Activated CD8-positive, alpha-beta memory T cell treated with anti-CD3 and anti-CD28 coated beads, Interleukin-2, amount 50 U/mL, for 4 hours (primary cell): ENCODE results near the gene SYT1.

Experiments used
- DNase-seq: peaks from one replicate; pipeline ENCODE4 v3.0.0-alpha.2; 2020

The SYT1 gene

GRCh38 chr12:79454338-79454843, 589.8 kb downstream of the SYT1 start:
- DNase-seq, result no peak

- DNase-seq, result no peak
Observed at GRCh38 chr12:79455286-79455685, 590.7 kb downstream of the SYT1 start.

DNA sequence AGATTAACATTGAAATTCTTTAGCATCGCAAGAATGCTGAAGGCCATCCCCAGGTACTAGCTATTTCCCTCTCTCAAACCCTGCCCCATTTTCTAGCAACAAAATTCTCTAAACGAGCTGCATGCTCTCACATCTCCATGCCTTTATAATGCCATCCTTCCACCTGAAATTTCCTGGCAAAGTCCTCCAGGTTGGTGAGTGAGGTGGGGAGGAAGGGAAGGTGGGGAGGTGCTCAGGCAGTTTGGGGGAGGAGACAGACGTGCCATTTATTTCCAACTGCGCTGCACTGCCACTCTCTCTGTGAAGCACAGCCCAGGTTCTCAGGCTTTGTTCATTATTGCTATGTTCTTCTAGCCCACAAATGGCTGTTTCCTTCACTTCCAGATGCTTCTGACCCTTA, 617.7 kb downstream of the SYT1 start:
- DNase-seq, result no peak

DNA sequence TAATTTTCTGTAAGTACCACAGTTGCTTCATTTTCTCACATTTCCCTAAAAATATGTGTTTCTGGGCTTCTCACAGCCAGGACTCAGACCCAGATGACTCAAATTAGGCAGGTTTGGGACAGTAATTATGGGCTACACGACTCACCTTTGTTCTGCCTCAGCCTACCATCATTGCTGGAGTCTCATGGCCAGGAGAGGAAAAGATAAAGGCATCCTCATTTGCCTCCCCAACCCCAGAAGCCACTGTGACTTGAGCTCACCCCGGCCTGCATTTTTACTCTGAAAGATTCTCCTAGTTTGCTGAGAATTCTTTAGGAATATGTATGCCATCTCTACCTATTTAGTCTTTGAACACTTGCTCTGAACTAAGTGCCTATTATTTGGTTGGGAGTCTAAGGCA, 618.3 kb downstream of the SYT1 start:
- no peak for DNase-seq

- DNase-seq, result no peak
Observed at GRCh38 chr12:79486154-79486553, 621.6 kb downstream of the SYT1 start.

DNA sequence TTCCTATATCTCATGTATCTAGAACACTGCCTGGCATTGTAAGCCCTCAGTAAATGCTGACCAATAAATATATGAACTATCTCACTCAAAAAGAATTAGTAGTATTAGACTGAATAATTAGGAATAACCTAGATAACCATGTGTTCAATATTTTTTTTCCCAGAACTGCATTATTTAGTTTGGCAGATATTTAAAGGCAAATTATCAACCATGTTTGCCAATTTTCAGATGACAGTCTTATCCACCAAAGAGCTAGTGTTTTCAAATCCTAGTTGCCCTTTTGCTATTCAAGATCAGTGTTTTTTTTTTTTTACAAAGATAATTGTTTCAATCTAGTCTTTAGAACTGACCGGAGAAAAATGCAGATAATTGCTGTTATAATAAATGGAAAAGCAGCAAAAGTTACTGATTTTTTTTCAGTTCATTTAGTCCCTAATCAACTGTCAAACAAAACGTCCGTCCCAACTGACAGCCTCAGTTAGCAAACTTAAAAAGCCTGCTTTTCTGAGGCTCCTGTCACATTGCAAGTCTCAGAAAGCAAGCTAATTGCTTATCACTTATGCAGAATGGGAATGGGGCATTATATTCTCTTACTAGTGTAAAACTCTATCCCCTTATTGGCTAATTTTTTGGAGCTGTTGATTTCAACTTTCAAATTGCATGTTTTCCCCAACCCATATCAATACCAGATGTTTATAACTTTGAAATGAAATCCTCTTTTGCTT, 623.0 kb downstream of the SYT1 start:
- no peak for DNase-seq
